ENCODE measurements around the gene FADS3.

DNA sequence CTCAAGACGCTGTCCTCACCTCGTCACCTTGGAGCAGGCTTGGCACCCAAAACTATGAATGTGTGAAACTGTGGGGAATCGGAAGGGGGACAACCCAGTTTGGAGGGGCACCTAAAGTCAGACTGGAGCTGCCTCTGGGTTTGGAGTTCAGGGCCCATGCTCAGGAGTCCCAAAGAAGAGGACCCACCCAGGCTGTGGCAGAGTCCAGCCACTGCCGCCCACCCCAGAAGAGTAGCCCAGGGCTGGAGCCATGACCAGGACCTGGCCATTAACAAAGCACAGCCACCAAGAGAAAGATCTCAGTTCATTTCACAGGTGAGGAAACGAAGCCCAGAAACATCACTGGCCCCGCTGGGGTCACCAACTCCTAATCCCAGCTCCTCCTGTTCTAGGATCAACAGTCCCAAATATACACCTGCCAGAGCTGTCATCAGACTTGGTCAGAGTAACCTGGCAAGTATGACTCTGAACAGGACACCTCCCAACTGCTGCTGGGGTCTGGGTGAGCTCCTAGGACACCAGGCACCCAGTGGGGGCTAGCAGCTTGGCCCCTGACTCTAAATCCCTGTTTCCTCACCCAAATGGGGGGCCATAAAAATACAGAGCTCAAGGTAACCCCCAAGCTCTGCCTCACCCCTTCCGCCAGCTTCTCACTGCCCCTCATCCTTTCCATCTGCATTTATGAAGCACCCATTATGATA, 23.3 kb upstream of the FADS3 start:
- TF ChIP-seq, protein P1, sequence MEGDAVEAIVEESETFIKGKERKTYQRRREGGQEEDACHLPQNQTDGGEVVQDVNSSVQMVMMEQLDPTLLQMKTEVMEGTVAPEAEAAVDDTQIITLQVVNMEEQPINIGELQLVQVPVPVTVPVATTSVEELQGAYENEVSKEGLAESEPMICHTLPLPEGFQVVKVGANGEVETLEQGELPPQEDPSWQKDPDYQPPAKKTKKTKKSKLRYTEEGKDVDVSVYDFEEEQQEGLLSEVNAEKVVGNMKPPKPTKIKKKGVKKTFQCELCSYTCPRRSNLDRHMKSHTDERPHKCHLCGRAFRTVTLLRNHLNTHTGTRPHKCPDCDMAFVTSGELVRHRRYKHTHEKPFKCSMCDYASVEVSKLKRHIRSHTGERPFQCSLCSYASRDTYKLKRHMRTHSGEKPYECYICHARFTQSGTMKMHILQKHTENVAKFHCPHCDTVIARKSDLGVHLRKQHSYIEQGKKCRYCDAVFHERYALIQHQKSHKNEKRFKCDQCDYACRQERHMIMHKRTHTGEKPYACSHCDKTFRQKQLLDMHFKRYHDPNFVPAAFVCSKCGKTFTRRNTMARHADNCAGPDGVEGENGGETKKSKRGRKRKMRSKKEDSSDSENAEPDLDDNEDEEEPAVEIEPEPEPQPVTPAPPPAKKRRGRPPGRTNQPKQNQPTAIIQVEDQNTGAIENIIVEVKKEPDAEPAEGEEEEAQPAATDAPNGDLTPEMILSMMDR (IDR thresholded peaks at IDR 0.05; ENCODE audit: borderline replicate concordance, extremely low read depth, low read length, poor library complexity, severe bottlenecking) = no peak
- no peak for TF ChIP-seq EZH2 (IDR thresholded peaks at IDR 0.05; ENCODE audit: borderline replicate concordance, low read depth, low read length, severe bottlenecking)
